MM.1S (cell line): ENCODE data around the gene CYGB.

Experiments
- DNase-seq: peaks from one replicate; pipeline ENCODE4 v3.0.0-alpha.2; 2015
- H2AFZ ChIP-seq: fragments of 300-600 bp; sonication (generic); 2 replicates; pipeline ENCODE4 v1.6.0; 2016; ENCODE audit warnings: antibody characterized with exemption, low read length
- H3F3A ChIP-seq: fragments of 300-600 bp; sonication (generic); 2 replicates; pipeline ENCODE4 v1.6.1; 2016; ENCODE audit warnings: mild to moderate bottlenecking, antibody characterized with exemption, low read length, moderate library complexity, mixed read lengths; ENCODE audit not compliant: insufficient read depth
- H3K27ac ChIP-seq: fragments of 300-600 bp; sonication (generic); 2 replicates; pipeline ENCODE4 v1.5.1; 2016; ENCODE audit warnings: mild to moderate bottlenecking, low read length
- H3K27me3 ChIP-seq: fragments of 300-600 bp; sonication (generic); replicated peaks from 2 replicates; pipeline ENCODE4 v1.6.0; 2016; ENCODE audit warnings: low read length; ENCODE audit not compliant: insufficient read depth
- H3K36me3 ChIP-seq: fragments of 300-600 bp; sonication (generic); replicated peaks from 2 replicates; pipeline ENCODE4 v1.6.1; 2016; ENCODE audit warnings: mild to moderate bottlenecking, low read length, mixed read lengths; ENCODE audit not compliant: insufficient read depth
- H3K4me1 ChIP-seq: fragments of 300-600 bp; sonication (generic); 2 replicates; pipeline ENCODE4 v1.6.1; 2016; ENCODE audit warnings: low read length, mixed read lengths
- H3K4me2 ChIP-seq: fragments of 300-600 bp; sonication (generic); 2 replicates; pipeline ENCODE4 v1.6.0; 2016; ENCODE audit warnings: low read depth, low read length
- H3K4me3 ChIP-seq: fragments of 300-600 bp; sonication (generic); 2 replicates; pipeline ENCODE4 v1.5.1; 2016; ENCODE audit warnings: low read length, mixed read lengths
- H3K79me2 ChIP-seq: fragments of 300-600 bp; sonication (generic); 2 replicates; pipeline ENCODE4 v1.6.1; 2016; ENCODE audit warnings: mixed run types, low read length, mixed read lengths
- H3K9ac ChIP-seq: fragments of 300-600 bp; sonication (generic); 2 replicates; pipeline ENCODE4 v1.6.1; 2016; ENCODE audit warnings: low read length, mixed read lengths
- H3K9me2 ChIP-seq: fragments of 300-600 bp; sonication (generic); replicated peaks from 2 replicates; pipeline ENCODE4 v1.6.1; 2016; ENCODE audit warnings: mild to moderate bottlenecking, low read length, mixed read lengths; ENCODE audit not compliant: insufficient read depth
- H3K9me3 ChIP-seq: fragments of 300-600 bp; sonication (generic); replicated peaks from 2 replicates; pipeline ENCODE4 v1.6.1; 2016; ENCODE audit warnings: mild to moderate bottlenecking, low read length, mixed read lengths; ENCODE audit not compliant: insufficient read depth
- H4K20me1 ChIP-seq: fragments of 300-600 bp; sonication (generic); 2 replicates; pipeline ENCODE4 v1.6.1; 2016; ENCODE audit warnings: mild to moderate bottlenecking, low read length, moderate library complexity, mixed read lengths; ENCODE audit not compliant: insufficient read depth
- EZH2 ChIP-seq: fragments of 300-600 bp; sonication (generic); optimal IDR thresholded peaks from 2 replicates; pipeline ENCODE3; 2017; ENCODE audit warnings: low read depth, mild to moderate bottlenecking, antibody characterized with exemption, low read length, mixed read lengths
- EZH2phosphoT487 ChIP-seq: fragments of 300-600 bp; sonication (generic); IDR thresholded peaks from 2 replicates; pipeline ENCODE4 v1.6.1; 2018; ENCODE audit warnings: antibody characterized with exemption, low read length
- TF ChIP-seq, protein P1 (sequence below): fragments of 300-600 bp; sonication (generic); IDR thresholded peaks from 2 replicates; pipeline ENCODE4 v1.5.1; 2016; ENCODE audit warnings: antibody characterized with exemption, low read length, mixed read lengths

Gene CYGB

DNA sequence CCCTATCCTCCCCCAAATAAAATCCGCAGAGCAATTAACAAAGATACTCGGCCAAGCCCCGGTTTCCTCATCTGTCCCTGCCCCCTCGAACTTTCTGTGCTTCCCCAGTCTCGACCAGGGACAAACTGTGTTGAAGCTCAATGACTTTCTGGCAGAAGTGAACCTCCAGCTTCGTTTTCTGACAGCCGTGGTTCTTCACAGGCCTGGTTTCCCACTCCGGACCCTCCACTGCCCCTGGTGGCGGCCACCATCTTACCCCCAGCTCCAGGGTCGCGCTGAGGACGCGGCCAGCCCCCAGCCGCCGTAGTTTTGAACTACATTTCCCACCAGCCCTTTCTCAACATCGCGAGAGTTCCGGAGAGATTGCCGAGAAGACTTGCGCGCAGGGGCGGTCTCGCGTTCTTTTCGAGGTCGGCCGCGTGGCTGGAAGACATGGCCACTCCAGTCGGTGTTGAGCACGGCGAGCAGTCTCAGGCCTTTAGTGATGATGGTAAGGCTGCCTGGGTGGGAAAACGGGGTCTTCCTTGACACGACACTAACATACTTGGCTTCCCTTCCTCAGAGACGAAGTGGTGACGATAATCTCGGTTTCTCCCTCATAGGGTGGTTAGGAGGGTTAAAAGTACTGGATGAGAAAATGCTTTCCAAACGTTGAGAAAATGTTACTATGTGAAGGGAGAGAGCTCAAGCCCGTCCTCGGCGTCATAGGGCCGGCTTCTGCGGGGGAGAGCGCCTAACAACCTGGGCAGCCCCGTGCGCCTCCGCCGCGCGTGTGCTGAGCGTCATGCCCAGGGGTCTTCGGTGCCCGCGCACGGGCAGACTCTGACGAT is 20.1 kb upstream of the CYGB start:
- H3K4me1 ChIP-seq, result peaks cover 29% of the 10 kb centered on the region
- peaks cover 15% of the 10 kb centered on the region for H3F3A ChIP-seq
- peak overlapping the region; percentile 98 for H2AFZ ChIP-seq
- H3K36me3 ChIP-seq, result peaks cover 11% of the 10 kb centered on the region
- peaks cover 48% of the 10 kb centered on the region for H3K79me2 ChIP-seq
- peak; percentile 97 for DNase-seq
- H3K9ac ChIP-seq, result peak overlapping the region; percentile 93
- H3K4me2 ChIP-seq, result peak overlapping the region; percentile 95
- H3K9me2 ChIP-seq, result no peaks in the 10 kb centered on the region
- H3K27me3 ChIP-seq, result no peaks in the 10 kb centered on the region
- no peaks in the 10 kb centered on the region for H3K9me3 ChIP-seq
- H4K20me1 ChIP-seq, result peaks cover 23% of the 10 kb centered on the region; the same call in 1 of the 2 replicates
- H3K4me3 ChIP-seq, result peak overlapping the region; percentile 95
- peak overlapping the region; percentile 78 for H3K27ac ChIP-seq
- TF ChIP-seq EZH2phosphoT487, result no peak
- TF ChIP-seq, protein P1, sequence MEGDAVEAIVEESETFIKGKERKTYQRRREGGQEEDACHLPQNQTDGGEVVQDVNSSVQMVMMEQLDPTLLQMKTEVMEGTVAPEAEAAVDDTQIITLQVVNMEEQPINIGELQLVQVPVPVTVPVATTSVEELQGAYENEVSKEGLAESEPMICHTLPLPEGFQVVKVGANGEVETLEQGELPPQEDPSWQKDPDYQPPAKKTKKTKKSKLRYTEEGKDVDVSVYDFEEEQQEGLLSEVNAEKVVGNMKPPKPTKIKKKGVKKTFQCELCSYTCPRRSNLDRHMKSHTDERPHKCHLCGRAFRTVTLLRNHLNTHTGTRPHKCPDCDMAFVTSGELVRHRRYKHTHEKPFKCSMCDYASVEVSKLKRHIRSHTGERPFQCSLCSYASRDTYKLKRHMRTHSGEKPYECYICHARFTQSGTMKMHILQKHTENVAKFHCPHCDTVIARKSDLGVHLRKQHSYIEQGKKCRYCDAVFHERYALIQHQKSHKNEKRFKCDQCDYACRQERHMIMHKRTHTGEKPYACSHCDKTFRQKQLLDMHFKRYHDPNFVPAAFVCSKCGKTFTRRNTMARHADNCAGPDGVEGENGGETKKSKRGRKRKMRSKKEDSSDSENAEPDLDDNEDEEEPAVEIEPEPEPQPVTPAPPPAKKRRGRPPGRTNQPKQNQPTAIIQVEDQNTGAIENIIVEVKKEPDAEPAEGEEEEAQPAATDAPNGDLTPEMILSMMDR, result peak; percentile 49

DNA sequence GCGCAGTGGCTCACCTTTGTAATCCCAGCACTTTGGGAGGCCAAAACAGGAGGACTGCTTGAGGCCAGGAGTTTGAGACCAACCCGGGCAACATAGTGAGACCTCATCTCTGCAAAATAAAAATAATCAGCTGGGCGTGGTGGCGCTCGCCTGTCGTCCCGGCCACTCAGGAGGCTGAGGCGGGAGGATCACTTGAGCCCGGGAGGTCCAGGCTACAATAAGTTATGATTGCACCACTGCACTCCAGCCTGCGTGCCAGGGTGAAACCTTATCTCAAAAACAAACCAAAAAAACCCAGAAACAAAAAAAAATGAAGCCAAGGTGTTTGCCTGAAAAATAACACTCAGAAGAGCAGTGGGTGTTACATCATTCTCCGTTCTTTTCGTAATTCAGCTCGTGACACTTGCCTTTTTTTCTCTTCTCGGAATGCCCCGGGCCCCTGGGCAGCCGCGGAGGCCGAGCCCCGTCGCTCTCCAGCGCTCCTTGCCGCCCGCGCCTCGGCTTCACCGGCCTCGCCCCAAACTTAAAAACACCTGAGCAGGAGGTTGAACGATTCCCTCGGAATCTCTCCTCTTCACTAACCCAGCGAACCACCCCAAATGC is 19.4 kb upstream of the CYGB start:
- peak overlapping the region; percentile 98 for H2AFZ ChIP-seq
- no peaks in the 10 kb centered on the region for H3K9me2 ChIP-seq
- H3K9me3 ChIP-seq, result no peaks in the 10 kb centered on the region
- H3K4me2 ChIP-seq, result peak overlapping the region; percentile 95
- peak overlapping the region; percentile 93 for H3K9ac ChIP-seq
- peaks cover 10% of the 10 kb centered on the region for H3K36me3 ChIP-seq
- peak overlapping the region; percentile 95 for H3K4me3 ChIP-seq
- peaks cover 44% of the 10 kb centered on the region for H3K79me2 ChIP-seq
- peaks cover 20% of the 10 kb centered on the region; the same call in 1 of the 2 replicates for H4K20me1 ChIP-seq
- H3K4me1 ChIP-seq, result peaks cover 29% of the 10 kb centered on the region
- H3K27me3 ChIP-seq, result no peaks in the 10 kb centered on the region
- H3F3A ChIP-seq, result peaks cover 15% of the 10 kb centered on the region
- TF ChIP-seq EZH2 (no peak), EZH2phosphoT487 (no peak)
- TF ChIP-seq, protein P1, result no peak
- peak; percentile 43 for DNase-seq
- peak overlapping the region; percentile 78 for H3K27ac ChIP-seq

DNA sequence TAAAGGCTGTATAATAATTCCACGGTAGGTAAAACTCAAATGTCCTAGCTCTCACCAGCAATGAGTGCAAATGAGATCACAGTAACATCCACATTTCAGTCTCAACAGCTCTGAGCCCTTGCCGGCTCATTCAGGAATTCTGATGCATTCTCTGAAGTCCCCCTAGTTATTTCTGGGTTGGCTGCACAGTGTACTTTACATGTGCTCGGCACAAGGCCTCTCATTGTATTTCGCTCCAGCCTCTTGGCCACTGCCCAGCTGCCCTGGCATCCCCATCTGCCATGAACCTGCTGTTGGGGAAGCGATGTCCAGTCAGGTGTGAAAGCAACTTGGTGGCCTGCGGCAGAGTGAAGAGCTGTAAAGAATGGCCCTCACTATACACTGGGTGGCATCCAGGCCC is 16.6 kb upstream of the CYGB start:
- no peaks in the 10 kb centered on the region for H3K9me2 ChIP-seq
- H3K27me3 ChIP-seq, result no peaks in the 10 kb centered on the region
- H3K4me2 ChIP-seq, result no peak overlapping the region
- TF ChIP-seq EZH2phosphoT487, result no peak
- TF ChIP-seq EZH2, result no peak
- TF ChIP-seq, protein P1, result no peak
- no peak for DNase-seq
- H3K4me3 ChIP-seq, result no peak overlapping the region
- H3K79me2 ChIP-seq, result peaks cover 17% of the 10 kb centered on the region
- H3K4me1 ChIP-seq, result peaks cover 6% of the 10 kb centered on the region
- no peaks in the 10 kb centered on the region for H3K36me3 ChIP-seq
- peaks cover 10% of the 10 kb centered on the region; the same call in 1 of the 2 replicates for H3F3A ChIP-seq
- H3K27ac ChIP-seq, result no peak overlapping the region
- no peak overlapping the region for H3K9ac ChIP-seq
- no peak overlapping the region for H2AFZ ChIP-seq
- H4K20me1 ChIP-seq, result 0 out of 2 replicates have a peak, but pooled peaks cover 5% of the 10 kb centered on the region
- H3K9me3 ChIP-seq, result no peaks in the 10 kb centered on the region
